B cell (primary cell): ENCODE measurements around the gene CDH2. TPM values are rescaled to one million over a fixed set of nuclear protein-coding genes. Genes with fewer than 3 reads are reported as not detected.

ENCODE experiments used
- ATAC-seq: fragments of 200-7000 bp; cut with Tn5 transposase; one replicate; pipeline ENCODE4 v1.10.0; 2021; ENCODE audit warnings: low read depth, mild to moderate bottlenecking, moderate number of reproducible peaks, moderate library complexity
- CTCF ChIA-PET: fragments of 350-600 bp; sonication (Branson Sonifier 250); formaldehyde crosslinking; loops from one replicate; lab custom pipeline; 2021; ENCODE audit warnings: antibody characterized with exemption, inconsistent platforms; lab: Charles Lee
- POLR2A ChIA-PET: fragments of 350-600 bp; sonication (Branson Sonifier 250); formaldehyde crosslinking; loops from one replicate; lab custom pipeline; 2021; ENCODE audit warnings: antibody characterized with exemption; lab: Charles Lee
- DNase-seq: peaks from one replicate; pipeline ENCODE4 v3.0.0; 2013
- H2AFZ ChIP-seq: 2 replicates; pipeline ENCODE4 v1.6.1; 2012; ENCODE audit warnings: mild to moderate bottlenecking, low read depth, low read length; ENCODE audit not compliant: insufficient read depth, poor library complexity, severe bottlenecking
- H3K27ac ChIP-seq, 2 donors: 1 replicate in 1 of 2; 2 replicates in 1 of 2; pipeline ENCODE4 v1.5.1; 2012 to 2013; ENCODE audit warnings: low read length in 2 of 2, mild to moderate bottlenecking in 2 of 2, moderate library complexity in 1 of 2
- H3K27me3 ChIP-seq, 4 experiments: fragments of 200-600 bp in 1 of 4; sonication (generic) in 1 of 4; replicated peaks in 1 of 4; 1 replicate in 2 of 4; 2 replicates in 2 of 4; pipeline versions ENCODE4 v1.6.1 to v1.7.0; 2013 to 2016; ENCODE audit warnings: low read length in 3 of 4, mild to moderate bottlenecking in 2 of 4, mixed read lengths in 1 of 4, moderate library complexity in 1 of 4; ENCODE audit not compliant: insufficient read depth in 4 of 4, control insufficient read depth in 3 of 4; ENCODE audit errors: control extremely low read depth in 1 of 4
- H3K36me3 ChIP-seq, 2 experiments: replicated peaks in 1 of 2; 1 replicate in 1 of 2; 2 replicates in 1 of 2; pipeline versions ENCODE4 v1.6.1 to v1.7.1; 2013; ENCODE audit warnings: low read length in 1 of 2; ENCODE audit not compliant: insufficient read depth in 2 of 2, control insufficient read depth in 1 of 2; ENCODE audit errors: control extremely low read depth in 1 of 2, extremely low read depth in 1 of 2
- H3K4me1 ChIP-seq, 2 donors: fragments of 200-600 bp in 1 of 2; sonication (generic) in 1 of 2; 1 replicate in 1 of 2; 2 replicates in 1 of 2; pipeline versions ENCODE4 v1.5.1 to v1.6.1; 2013 to 2017; ENCODE audit warnings: low read length in 2 of 2; ENCODE audit not compliant: control insufficient read depth in 2 of 2, insufficient read depth in 2 of 2
- H3K4me2 ChIP-seq: replicated peaks from 2 replicates; pipeline ENCODE3; 2012; ENCODE audit warnings: mild to moderate bottlenecking, low read depth, low read length; ENCODE audit not compliant: poor library complexity, severe bottlenecking
- H3K4me3 ChIP-seq, 5 experiments: fragments of 200-600 bp in 1 of 5; sonication (generic) in 1 of 5; 1 replicate in 3 of 5; 2 replicates in 2 of 5; pipeline versions ENCODE4 v1.5.1 to v1.7.0; 2011 to 2016; ENCODE audit warnings: low read length in 4 of 5, mild to moderate bottlenecking in 4 of 5, low read depth in 2 of 5, control low read depth in 1 of 5, moderate library complexity in 1 of 5; ENCODE audit not compliant: insufficient read depth in 1 of 5; ENCODE audit errors: control extremely low read depth in 1 of 5, extremely low read depth in 1 of 5
- H3K79me2 ChIP-seq: fragments of 200-600 bp; sonication (generic); one replicate; pipeline ENCODE4 v1.6.0; 2016; ENCODE audit warnings: low read length; ENCODE audit not compliant: control insufficient read depth, insufficient read depth
- H3K9ac ChIP-seq: fragments of 200-600 bp; sonication (generic); 2 replicates; pipeline ENCODE4 v1.6.1; 2017; ENCODE audit warnings: mild to moderate bottlenecking, low read length, moderate library complexity
- H3K9me3 ChIP-seq, 3 donors: one replicate each; pipeline versions ENCODE4 v1.6.1 to v1.7.1; 2013; ENCODE audit warnings: low read length in 2 of 3; ENCODE audit not compliant: control insufficient read depth in 2 of 3, insufficient read depth in 1 of 3; ENCODE audit errors: control extremely low read depth in 1 of 3
- H4K20me1 ChIP-seq: 2 replicates; pipeline ENCODE4 v1.6.0; 2012; ENCODE audit warnings: mild to moderate bottlenecking, low read length; ENCODE audit not compliant: insufficient read depth, control insufficient read depth, poor library complexity, severe bottlenecking
- H3K27ac Mint-ChIP-seq: one replicate; pipeline ENCODE4 v1.8.0; 2021; ENCODE audit warnings: mixed read lengths
- H3K27me3 Mint-ChIP-seq: one replicate; pipeline ENCODE4 v1.8.0; 2021; ENCODE audit warnings: mixed read lengths
- H3K4me1 Mint-ChIP-seq: one replicate; pipeline ENCODE4 v1.8.0; 2021; ENCODE audit warnings: mixed read lengths
- H3K4me3 Mint-ChIP-seq: one replicate; pipeline ENCODE4 v1.8.0; 2021; ENCODE audit warnings: mixed read lengths
- H3K9me3 Mint-ChIP-seq: one replicate; pipeline ENCODE4 v1.8.0; 2022; ENCODE audit warnings: mixed read lengths; ENCODE audit not compliant: insufficient read depth
- CTCF ChIP-seq: fragments of 200-600 bp; IDR thresholded peaks from one replicate; pipeline ENCODE4 v1.8.0; 2022; ENCODE audit warnings: antibody characterized with exemption, mild to moderate bottlenecking
- EZH2 ChIP-seq: IDR thresholded peaks from 2 replicates; pipeline ENCODE4 v1.6.1; 2012; ENCODE audit warnings: borderline replicate concordance, low read depth, mild to moderate bottlenecking, moderate library complexity, low read length; ENCODE audit not compliant: insufficient read depth, poor library complexity, severe bottlenecking
- WGBS: methylation state at CpG from one replicate; pipeline ENCODE4 v1.1.5; 2013; ENCODE audit warnings: missing lambda C conversion rate; ENCODE audit not compliant: insufficient coverage; 5-methylcytosine and 5-hydroxymethylcytosine counted together
- intact Hi-C: fragments of 100-400 bp; cut with micrococcal nuclease; formaldehyde crosslinking; loops from one replicate; pipeline ENCODE4 v1.10.0; 2022
- polyA plus RNA-seq: library from polyadenylated mRNA; depleted of rRNA; stranded (reverse); fragments of >200 nt; gene quantifications from 2 replicates; pipeline ENCODE4 v1.2.3, GENCODE V29; 2012
- total RNA-seq, 2 donors: library from RNA; stranded (reverse); fragments of 120-200 nt in 1 of 2; gene quantifications; 1 replicate in 1 of 2; 2 replicates in 1 of 2; pipeline versions ENCODE4 v1.2.3 to v1.2.4, GENCODE V29; 2013 to 2022

CDH2 gene
- total and polyA plus RNA-seq, 2 donors (not counting 1 experiment from before 2014, with no cell fraction given), result not detected

GRCh38 chr18:27952741-27953140 lies 224.2 kb downstream of the CDH2 start:
- no peak overlapping the region for H3K4me2 ChIP-seq
- H3K27ac ChIP-seq, result no peak overlapping the region
- H3K27me3 ChIP-seq, result no peaks in the 10 kb centered on the region
- Mint-ChIP-seq H3K4me3 (no peak overlapping the region), H3K9me3 (no peaks in the 10 kb centered on the region), H3K27ac (no peak overlapping the region), H3K27me3 (no peaks in the 10 kb centered on the region), H3K4me1 (no peaks in the 10 kb centered on the region)
- no peaks in the 10 kb centered on the region for H4K20me1 ChIP-seq
- DNase-seq, result no peak
- ATAC-seq, result no peak
- no peak for TF ChIP-seq EZH2
- TF ChIP-seq CTCF, result no peak
- H3K4me3 ChIP-seq, result no peak overlapping the region
- ChIA-PET CTCF (no interaction called here), POLR2A (no interaction called here)
- intact Hi-C loops, result no loop called here
- no peak overlapping the region for H2AFZ ChIP-seq
- no peak overlapping the region for H3K9ac ChIP-seq
- no peaks in the 10 kb centered on the region for H3K4me1 ChIP-seq
- no peaks in the 10 kb centered on the region for H3K36me3 ChIP-seq
- H3K79me2 ChIP-seq, result no peaks in the 10 kb centered on the region
- no peaks in the 10 kb centered on the region for H3K9me3 ChIP-seq

- TF ChIP-seq EZH2, result no peak
- TF ChIP-seq CTCF, result no peak
- CTCF ChIA-PET, result no interaction called here
- intact Hi-C loops, result no loop called here
- Histone ChIP-seq H3K27ac (no peak overlapping the region), H3K4me3 (no peak overlapping the region), H2AFZ (no peak overlapping the region), H3K27me3 (no peaks in the 10 kb centered on the region), H3K9me3 (no peaks in the 10 kb centered on the region), H3K79me2 (no peaks in the 10 kb centered on the region), H4K20me1 (no peaks in the 10 kb centered on the region), H3K9ac (no peak overlapping the region), H3K4me1 (no peaks in the 10 kb centered on the region), H3K4me2 (no peak overlapping the region), H3K36me3 (no peaks in the 10 kb centered on the region)
- DNase-seq (no peak), ATAC-seq (no peak)
- H3K27ac Mint-ChIP-seq, result no peak overlapping the region
- no peaks in the 10 kb centered on the region for H3K4me1 Mint-ChIP-seq
- no peaks in the 10 kb centered on the region for H3K9me3 Mint-ChIP-seq
- POLR2A ChIA-PET, result no interaction called here
- WGBS, result no CpG with 5 or more reads among the region's 5 CpGs
- H3K27me3 Mint-ChIP-seq, result no peaks in the 10 kb centered on the region
- no peak overlapping the region for H3K4me3 Mint-ChIP-seq
Measured at GRCh38 chr18:27950648-27951228, 226.2 kb downstream of the CDH2 start.
